Measurements from ENCODE around the gene ZFP92. TPM values are rescaled to one million over a fixed set of nuclear protein-coding genes. Genes with fewer than 3 reads are reported as not detected.

The ZFP92 gene
- total RNA-seq = under 1 TPM in 3 of 4 donors, not detected in 1; 0.08 to 0.68 (median 0.20) TPM

DNA sequence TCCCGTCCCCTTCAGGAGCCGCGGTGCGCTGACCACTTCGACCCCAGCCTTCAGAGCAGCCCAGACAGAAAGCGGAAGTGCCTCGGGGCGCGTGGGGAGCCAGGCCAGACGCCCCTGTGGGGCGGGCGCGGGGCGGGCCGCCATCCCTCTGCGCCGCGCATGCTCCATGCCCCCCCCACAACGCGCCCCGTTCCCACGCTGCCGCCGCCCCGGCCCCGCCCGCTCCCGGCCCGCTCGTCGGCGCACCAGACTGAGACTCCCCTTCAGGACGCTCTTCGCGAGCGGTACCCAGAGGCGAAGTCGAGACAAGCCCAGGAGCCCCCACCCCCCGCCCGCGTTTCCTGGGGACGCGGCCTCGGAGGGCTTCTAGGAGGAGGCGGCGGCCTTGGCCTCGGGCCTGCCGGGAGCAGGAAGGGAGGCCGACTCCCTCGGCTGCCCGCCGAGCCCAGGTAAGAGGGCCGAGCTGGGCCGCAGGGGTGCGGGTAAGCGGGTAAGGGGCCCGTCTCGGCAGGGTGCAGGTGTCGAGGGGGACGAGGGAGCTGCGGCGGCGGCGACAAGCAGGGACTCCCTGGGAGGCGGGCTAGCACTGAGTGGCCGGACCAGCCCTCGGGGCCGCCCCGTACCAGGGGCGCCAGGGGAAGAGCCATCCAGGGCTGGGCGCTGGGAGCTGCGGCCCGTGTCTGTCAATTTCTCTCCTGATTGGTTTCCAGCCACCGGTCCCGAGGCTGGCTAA, at the start of gene ZFP92:
Gene ZFP92, plus strand, starts transcription at position 218 of the 733 bp plus-strand sequence. CDS start 6,851 bp downstream, outside the sequence.
- peak within 1 kb of the TSS; percentile 36 for H3K4me3 ChIP-seq (ENCODE audit: low read depth, poor library complexity, severe bottlenecking)
- DNase-seq (ENCODE audit: low spot score in 2 of 2) = no peak
- TF ChIP-seq, protein P1, sequence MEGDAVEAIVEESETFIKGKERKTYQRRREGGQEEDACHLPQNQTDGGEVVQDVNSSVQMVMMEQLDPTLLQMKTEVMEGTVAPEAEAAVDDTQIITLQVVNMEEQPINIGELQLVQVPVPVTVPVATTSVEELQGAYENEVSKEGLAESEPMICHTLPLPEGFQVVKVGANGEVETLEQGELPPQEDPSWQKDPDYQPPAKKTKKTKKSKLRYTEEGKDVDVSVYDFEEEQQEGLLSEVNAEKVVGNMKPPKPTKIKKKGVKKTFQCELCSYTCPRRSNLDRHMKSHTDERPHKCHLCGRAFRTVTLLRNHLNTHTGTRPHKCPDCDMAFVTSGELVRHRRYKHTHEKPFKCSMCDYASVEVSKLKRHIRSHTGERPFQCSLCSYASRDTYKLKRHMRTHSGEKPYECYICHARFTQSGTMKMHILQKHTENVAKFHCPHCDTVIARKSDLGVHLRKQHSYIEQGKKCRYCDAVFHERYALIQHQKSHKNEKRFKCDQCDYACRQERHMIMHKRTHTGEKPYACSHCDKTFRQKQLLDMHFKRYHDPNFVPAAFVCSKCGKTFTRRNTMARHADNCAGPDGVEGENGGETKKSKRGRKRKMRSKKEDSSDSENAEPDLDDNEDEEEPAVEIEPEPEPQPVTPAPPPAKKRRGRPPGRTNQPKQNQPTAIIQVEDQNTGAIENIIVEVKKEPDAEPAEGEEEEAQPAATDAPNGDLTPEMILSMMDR (IDR thresholded peaks at IDR 0.05) = no peak
- no peak for TF ChIP-seq POLR2A (IDR thresholded peaks at IDR 0.05)
- 70% methylated on average over 31 of the region's 75 CpGs; no CpG with 5 or more reads in 1 of the 2 donors for WGBS, 2 donors
- intact Hi-C loops (cut with DNase I; ENCODE audit: low total_unique reads) = no loop called here

- intact Hi-C loops (cut with DNase I; ENCODE audit: low total_unique reads) = no loop called here
- WGBS, 2 donors = 34 to 56% methylated on average over 2 of the region's 2 CpGs
- TF ChIP-seq, protein P1 (IDR thresholded peaks at IDR 0.05) = no peak
- TF ChIP-seq POLR2A (IDR thresholded peaks at IDR 0.05) = no peak
Measured at GRCh38 chrX:153361781-153362397, 49.4 kb upstream of the ZFP92 start.

GRCh38 chrX:153365670-153366069, 45.6 kb upstream of the ZFP92 start:
- WGBS, 2 donors = 80 to 87% methylated on average over 4 of the region's 4 CpGs
- no peak for DNase-seq (ENCODE audit: low spot score in 2 of 2)
- TF ChIP-seq, protein P1 (IDR thresholded peaks at IDR 0.05) = no peak
- TF ChIP-seq POLR2A (IDR thresholded peaks at IDR 0.05) = no peak
- no peak overlapping the region for H3K4me3 ChIP-seq (ENCODE audit: low read depth, poor library complexity, severe bottlenecking)
- intact Hi-C loops (cut with DNase I; ENCODE audit: low total_unique reads) = no loop called here

More at GRCh38 chrX:153361781-153362397, 49.4 kb upstream of the ZFP92 start:
- DNase-seq (ENCODE audit: low spot score in 2 of 2) = no peak
- no peak overlapping the region for H3K4me3 ChIP-seq (ENCODE audit: low read depth, poor library complexity, severe bottlenecking)

DNA sequence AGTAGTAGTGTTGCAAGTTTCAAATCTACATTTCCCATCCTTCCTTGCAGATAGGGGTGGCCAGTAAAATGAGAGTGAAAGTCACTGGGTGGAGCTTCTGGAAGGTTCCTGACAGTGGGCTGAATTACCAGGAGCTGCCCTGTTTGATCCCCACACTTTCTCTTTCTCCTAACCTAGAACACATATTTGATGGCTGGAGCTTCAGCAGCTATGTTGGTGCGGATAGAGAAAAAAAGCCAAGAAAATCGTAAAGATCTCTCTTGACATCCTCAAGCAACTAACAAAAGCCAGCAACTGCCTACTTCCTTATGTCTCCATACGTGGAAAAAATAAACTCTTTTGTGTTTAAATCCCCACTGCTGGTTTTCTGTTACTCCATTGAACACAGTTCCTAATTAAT, 45.2 kb upstream of the ZFP92 start:
- no peak for DNase-seq (ENCODE audit: low spot score in 2 of 2)
- TF ChIP-seq, protein P1 (IDR thresholded peaks at IDR 0.05) = no peak
- no peak for TF ChIP-seq POLR2A (IDR thresholded peaks at IDR 0.05)
- no peak overlapping the region for H3K4me3 ChIP-seq (ENCODE audit: low read depth, poor library complexity, severe bottlenecking)
- WGBS, 2 donors = 86 to 88% methylated on average over 3 of the region's 3 CpGs
- intact Hi-C loops (cut with DNase I; ENCODE audit: low total_unique reads) = no loop called here

- WGBS, 2 donors = 69 to 73% methylated on average over 5 of the region's 5 CpGs
- TF ChIP-seq POLR2A (IDR thresholded peaks at IDR 0.05) = no peak
- TF ChIP-seq, protein P1 (IDR thresholded peaks at IDR 0.05) = no peak
- no peak overlapping the region for H3K4me3 ChIP-seq (ENCODE audit: low read depth, poor library complexity, severe bottlenecking)
- no peak for DNase-seq (ENCODE audit: low spot score in 2 of 2)
- intact Hi-C loops (cut with DNase I; ENCODE audit: low total_unique reads) = no loop called here
Measured at GRCh38 chrX:153366878-153367538, 44.3 kb upstream of the ZFP92 start.

All from lower leg skin (tissue), 4 donors.